DMS79 treated with DMSO at 0.1 percent for 48 hours (cell line): ENCODE measurements around the gene SPESP1.

Experiments
- DNase-seq: peaks from one replicate; lab custom pipeline; 2025; lab: John Stamatoyannopoulos, UW

The SPESP1 gene

DNA sequence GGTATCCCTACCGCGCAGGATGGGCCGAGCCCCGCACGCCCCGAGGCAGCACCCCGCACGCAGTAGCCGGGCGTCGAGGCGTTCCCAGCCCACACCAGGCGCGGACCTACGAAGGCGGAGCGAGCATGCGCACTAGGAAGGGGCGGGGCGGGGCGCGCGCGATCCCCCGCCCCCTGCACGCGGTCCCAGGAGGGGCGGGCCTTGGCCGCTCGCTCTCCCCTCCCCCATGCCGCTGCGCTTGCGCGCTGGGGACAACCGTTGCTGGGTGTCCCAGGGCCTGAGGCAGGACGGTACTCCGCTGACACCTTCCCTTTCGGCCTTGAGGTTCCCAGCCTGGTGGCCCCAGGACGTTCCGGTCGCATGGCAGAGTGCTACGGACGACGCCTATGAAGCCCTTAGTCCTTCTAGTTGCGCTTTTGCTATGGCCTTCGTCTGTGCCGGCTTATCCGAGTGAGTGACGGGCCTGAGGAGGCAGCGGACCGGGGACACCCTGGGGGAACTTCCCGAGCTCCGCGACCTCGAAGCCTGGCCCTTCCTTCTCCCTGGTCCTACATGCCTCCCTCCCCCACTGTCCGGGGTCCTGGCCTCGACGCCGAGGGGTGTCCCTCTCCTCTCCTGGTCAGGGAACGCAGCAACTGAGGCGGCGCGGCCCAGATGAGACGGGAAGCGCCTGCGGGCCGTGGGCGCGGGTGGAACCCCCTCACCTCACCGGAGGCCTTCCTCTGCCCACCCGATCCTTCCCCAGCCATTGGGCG lies at the start of gene SPESP1:
SPESP1 (plus strand) TSS at position 258 of the 755 bp plus-strand sequence; CDS start at position 387, 129 bp downstream.
- DNase-seq = no peak

DNA sequence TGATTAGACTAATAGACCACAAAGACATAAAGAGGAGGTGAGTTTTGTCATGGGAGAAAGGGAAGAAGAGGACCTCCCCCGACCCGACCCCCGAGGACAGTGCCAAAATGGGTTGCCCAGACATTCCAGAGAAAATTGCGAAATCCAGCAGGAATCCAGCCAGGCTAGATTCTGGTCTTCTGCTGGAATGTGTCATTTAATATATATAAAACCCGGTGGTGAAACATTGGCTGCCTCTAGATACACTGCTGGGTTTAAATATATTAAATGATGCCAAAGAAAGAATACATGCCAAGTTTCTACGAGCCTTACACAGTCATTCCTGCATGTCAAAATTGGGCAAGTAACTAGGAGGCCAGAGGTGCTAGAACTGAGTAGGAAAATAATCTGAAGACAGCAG lies 45.3 kb upstream of the SPESP1 start:
- no peak for DNase-seq

DNA sequence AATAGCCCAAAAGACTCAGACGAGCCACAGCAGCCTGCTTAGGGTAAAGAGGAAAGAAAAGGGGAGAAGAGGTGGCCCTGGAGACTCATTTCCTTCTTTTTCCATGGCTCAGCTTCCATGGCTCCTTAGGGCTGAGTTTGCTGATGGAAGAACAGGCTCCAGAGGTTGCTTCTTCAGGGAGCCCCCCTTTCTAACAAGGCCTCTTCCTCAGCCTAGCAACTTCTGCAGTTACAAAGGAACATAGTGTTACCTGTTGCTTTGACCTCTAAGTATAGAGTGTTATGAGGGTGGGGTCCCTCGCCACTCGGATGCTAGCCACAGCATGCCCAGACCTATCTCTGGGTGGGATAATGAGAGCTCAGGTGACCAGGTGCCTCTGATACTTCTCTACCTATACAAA lies 43.2 kb upstream of the SPESP1 start:
- no peak for DNase-seq

DNA sequence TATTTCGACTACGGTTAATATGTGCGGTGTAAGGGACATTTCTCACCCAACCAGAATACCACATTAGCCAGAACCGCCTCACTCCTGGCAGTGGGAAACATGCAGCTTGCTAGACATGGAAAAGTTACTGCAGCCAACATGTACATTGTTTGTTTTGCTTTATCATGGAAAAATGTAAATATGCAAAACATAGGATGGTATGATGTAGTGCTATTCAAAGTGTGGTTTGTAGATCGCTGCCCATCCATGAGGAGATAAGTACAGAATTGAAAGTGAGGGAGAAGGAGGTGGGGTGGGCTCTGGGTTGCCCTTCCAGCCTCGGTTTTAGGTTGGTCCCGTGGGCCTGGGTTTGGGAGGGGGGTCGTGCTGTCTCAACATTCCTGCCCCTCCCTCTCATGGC lies 42.5 kb upstream of the SPESP1 start:
- no peak for DNase-seq

DNA sequence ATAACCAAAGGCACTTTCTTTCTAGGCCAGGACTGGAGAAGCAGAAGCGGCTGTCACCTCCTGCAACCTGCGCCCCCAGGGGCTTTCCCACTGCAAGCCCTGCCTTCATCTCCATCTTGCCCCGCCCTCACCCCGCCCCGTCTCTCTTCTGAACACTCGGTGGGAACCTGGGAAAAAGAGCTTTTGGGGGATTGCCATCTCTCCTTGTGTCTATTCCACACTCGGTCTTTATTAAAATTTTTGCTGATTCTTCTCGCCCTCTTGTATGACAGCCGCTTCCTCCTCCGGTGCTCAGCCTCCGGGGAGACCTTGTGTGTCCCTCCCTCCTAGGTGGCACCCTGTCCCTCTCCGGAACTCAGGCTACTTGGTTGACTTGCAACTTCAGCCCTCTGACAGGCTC lies 41.9 kb upstream of the SPESP1 start:
- DNase-seq = no peak

DNA sequence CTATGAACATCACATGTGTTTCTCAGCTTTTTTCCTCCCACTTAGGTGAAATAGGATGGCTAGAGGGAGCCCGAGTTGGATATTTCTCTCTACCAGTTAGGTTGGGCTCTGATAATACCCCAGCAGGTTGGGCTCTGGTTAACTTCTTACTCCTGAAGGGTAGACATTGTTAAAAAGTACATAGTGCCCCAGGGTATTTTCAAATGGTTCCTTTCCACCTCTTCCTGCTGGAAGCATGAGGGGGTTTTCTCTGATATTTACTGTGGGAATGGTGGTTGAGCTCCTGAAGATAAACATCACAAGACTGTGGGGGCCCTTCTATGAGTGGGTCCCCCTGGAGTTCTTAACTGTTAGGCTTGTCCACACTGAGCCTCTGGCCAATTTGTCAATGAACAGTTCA lies 36.1 kb upstream of the SPESP1 start:
- no peak for DNase-seq

DNA sequence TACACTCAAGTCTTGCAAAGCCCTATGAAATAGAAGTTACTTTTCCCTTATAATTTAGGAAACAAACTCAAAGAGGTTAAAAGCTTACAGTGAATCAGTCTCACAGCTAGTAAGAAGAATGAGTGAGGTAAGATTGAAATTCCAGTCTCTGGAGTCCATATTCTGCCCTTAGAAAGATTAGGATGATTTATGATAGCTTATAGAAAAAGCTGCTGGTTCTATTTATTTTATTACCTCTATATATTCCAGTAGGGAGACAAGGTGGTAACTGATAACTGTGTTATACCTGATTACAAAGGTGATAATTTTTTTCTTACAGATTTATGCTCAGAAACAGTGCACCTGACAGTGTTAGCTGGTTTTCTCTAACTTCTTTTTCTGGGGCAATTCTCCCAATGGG lies 34.1 kb upstream of the SPESP1 start:
- no peak for DNase-seq

DNA sequence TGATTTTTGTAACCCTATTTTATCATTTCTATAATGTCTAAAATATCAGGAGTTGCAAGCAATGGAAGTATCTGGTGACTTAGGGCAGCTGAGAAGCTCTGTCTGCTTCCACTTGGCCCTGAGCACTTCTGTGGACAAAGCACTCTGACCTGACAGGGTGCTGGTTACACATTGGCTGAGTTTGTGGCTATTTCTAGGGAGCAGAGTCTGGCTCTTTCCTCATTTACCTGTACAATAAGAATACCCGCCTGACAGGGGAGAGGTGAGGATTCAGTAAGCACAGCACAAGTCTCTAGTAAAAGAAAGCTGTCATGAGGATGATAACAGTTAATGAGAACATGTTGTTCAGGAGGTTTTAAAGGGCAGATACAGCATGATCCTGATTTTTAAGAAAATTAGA lies 33.3 kb upstream of the SPESP1 start:
- no peak for DNase-seq

DNA sequence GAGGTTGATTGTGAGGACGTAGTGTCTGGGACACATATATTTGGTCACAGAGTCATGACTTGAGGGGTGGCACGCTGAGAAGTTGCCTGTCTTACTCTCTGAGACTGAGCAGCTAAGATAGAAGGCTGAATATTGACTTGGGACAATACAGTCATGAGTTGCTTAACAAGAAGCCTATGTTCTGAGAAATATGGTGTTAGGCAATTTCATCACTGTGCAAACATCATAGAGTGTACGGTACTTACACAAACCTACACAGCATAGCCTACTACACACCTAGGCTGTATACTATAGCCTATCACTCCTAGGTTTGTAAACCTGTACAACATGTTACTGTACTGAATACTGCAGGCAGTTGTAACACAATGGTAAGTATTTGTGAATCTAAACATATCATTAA lies 30.3 kb upstream of the SPESP1 start:
- no peak for DNase-seq

DNA sequence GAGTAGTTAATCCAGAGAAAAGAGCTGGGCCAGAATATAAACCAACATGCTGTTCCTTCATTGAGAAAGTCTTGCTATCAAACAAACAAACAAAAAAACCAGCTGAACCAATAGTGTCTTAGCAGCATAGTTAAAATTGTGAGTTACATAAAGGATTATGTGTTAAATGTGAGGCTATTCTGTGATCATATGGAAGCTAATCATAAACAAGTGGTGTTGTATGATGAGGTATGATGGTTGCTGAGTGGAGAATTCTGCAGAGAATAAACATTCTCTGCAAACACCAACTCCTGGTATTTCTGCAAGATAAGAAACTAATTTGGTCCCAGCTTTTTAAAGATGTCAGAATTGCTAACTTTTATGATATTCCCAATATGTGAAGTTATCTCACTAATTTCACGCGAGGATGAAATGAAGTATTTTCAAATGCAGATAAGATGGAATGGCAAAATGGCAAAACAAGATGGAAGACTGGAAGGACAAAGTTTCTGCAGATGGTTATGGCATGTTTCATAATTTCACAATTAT lies 22.9 kb upstream of the SPESP1 start:
- DNase-seq = no peak

DNA sequence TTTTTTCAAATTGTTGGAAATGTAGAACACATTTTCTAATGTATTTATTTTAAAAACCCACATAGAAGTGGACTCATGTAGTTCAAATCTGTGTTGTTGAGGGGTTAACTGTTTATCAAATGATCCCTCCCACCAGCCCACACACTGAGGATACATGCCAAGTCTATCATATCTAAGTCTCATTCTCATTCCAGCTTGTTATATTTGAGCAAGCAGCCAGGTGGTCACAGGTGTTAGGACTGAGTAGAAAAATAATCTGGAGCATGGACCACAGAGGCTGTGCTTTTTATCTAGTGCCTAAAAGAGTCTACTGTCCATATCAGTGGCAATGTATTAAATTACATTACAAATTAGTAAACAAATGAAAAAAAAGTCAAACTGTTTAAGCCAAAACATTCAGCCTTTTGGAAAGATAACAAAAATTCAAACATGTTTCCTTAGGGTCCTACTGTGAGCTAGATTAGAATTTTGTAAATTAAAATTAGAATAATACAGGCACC lies 20.7 kb upstream of the SPESP1 start:
- no peak for DNase-seq

DNA sequence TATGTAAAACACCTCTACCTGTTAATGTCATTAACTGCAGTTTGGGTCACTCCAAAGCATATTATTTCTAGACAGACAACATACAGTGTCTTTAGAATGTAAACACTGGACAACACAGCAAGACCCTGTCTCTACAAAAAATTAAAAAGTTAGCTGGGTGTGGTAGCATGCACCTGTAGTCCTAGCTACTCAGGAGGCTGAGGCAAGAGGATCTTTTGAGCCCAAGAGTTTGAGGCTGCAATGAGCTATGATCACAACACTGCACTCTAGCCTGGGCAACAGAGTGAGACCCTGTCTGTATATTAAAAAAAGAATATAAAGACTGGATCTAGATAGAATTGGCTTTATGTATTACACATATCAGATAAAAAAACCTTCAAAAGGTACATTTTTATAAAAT lies 20.0 kb upstream of the SPESP1 start:
- DNase-seq = no peak

DNA sequence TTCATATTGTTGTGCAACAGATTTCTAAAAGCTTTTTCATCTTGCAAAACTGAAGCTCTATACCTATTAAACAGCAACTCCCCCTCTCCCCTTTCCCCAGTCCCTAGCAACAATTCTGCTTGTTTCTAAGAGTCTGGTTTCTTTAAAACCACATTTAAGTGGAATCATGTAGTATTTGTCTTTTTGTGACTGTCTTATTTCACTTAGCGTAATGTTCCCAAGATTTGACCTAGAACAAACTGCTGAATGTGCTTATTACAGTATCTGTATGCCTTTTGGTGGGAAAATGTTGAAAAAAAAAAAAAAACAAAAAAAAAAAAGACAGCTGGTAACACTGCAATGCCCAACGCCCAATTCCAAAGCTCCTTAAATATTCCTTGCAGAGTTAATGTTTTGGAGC lies 19.5 kb upstream of the SPESP1 start:
- DNase-seq = no peak

DNA sequence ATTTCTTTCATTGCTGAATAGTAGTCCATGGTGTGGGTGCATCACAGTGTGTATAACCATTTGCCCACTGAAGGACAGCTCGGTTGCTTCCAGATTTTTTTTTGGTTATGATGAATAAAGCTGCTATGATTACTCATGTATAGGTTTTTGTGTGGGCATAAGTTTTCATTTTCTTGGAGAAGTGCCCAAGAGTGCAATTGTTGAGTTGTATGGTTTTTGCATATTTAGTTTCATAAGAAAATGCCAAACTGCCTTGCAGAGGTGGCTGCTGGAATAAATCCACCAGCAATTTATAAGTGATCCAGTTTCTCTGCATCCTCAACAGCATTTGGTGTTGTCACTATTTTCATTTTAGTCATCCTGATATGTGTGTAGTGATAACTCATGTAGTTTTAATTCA lies 8.4 kb upstream of the SPESP1 start:
- no peak for DNase-seq

DNA sequence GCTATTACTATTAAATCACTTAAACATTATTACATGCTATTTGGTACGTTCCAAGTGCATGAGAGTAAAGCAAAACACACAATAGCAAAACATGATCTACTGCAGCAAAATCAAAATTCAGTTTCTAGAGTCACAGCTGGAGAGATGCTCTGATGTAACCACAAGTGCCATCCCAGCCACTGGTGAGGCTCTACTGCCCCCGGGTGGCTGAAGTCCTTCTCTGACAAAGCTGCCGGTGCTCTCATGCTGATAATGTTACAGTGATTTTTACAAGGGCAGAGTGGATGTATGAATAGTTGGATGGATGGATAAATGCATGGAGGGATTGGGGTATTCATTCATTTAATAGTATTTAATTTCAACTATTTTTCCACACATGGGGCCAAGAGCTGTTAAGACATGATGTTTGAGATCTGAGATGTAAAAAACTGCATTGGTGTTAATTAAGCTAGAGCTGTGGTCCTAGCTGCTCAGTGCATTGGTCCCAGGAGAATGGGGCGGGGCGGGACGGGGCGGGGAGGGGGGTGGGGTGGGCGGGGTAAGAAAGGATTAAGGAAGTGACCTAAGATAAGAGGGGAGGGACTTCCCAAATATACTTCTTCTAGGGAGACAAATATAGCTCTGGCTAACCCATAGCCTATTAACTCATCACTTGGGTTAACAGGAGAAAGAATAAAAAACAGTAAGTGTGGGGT lies 5.3 kb upstream of the SPESP1 start:
- peak; percentile 13 for DNase-seq

DNA sequence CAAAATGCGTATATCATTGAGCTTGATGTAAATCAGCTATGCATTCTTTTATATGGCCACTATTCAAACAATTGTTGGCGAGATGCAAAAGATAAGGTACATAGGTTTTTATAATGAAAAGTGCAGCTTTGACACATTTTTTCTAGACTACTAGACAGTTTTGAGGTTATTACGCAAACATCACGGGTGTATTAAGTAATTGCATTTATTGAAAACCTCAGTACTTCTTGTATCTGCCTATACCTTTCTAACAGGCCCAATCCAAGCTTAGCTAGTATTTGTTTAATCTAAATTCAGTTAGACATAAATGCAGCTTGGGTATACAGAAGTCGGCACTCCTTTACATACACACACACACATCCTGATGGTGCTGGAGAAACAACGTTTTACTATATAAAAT lies 2.7 kb downstream of the SPESP1 start:
- no peak for DNase-seq

DNA sequence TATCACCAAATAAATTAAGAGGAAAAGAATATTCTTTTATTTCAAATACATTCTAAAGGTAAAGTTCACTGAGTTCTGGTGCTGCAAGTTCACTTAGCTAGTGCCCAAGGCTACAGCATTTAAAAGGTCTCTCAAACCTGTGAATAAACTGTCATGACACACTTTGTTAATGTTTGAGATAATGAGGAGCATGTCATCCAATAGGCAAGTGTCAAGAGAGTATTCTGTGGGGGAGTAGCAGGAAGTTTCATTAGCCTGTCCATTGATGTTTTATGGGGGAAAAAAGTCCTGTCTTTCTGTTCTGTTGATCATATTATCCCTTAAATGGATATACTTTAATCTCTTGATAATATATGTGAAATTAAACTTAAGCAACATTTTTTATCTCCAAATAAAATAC lies 4.0 kb downstream of the SPESP1 start:
- no peak for DNase-seq

DNA sequence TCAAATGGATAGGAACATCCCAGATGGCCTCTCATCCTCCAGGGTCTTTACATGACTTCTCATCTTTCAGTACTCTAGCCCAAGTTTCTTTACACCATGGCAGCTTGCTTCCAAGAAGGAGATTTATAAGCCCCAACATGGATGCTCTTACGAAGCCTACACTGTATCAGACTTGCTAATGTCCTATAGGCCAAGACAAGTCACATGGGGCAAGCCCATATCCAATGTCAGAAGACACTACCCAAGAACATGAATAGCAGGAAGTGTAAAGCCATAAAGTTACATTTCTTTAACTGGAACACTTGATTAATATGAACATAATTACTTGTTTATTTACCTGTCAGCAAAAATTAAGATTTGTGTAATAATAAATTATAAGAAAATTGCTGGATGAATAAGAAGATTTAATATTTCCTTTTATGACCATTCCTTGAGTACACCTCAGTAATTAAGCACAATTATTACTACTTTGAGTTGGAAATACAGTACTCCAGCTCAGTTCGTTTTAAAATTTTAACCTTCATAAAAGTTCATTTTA lies 5.1 kb downstream of the SPESP1 start:
- DNase-seq = no peak

DNA sequence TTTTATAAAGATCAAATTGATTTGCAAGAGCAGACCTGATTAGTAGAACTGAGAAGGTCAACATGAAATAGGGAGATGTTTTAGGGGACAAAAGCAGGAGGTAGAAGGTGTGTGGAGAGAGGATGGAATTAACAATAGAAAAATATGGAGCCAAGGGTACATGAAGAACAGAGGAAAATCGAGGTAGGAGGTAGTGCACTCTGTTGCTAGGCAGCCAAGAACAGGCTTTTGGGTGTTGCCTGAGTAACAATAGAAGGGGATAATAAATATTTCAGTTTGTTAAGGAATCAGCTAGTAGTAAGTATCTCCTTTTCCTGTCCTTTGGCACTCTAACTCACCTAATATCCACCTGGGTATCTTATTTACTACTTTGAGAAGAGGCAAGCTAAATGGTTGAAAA lies 9.2 kb downstream of the SPESP1 start:
- no peak for DNase-seq

DNA sequence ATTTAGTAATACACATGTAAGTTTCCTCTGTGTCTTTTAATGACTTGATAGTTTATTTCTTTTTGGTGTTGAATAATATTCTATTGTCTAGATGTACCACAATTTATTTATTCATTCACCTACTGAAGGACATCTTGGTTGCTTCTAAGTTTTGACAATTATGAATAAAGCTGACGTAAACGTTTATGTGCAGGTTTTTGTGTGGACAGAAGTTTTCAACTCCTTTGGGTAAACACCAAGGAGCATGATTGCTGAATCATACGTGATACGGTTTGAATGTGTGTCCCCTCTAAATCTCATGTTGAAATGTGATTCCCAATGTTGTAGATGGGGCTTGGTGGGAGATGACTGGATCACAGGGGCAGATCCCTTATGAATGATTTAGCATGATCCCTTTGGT lies 21.5 kb downstream of the SPESP1 start:
- DNase-seq = no peak

DNA sequence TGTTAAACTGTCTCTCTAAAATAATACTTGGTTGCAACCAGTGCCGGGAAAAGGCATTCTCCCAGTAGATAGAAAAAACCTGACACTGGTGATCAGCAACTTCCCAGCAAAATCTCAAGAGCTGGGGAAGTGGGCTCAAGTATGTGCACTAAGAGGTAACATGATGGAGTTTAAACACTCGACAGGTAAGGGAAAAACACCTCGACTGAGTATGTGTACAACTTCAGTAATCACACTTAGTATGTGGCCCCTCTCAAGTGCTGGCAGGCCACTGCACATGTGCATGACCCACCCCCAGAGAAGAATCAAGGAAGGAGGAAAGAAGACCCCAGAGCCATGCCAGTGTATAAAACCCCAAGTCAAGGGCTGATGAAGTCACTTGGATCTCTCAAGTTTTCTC lies 27.4 kb downstream of the SPESP1 start:
- no peak for DNase-seq

DNA sequence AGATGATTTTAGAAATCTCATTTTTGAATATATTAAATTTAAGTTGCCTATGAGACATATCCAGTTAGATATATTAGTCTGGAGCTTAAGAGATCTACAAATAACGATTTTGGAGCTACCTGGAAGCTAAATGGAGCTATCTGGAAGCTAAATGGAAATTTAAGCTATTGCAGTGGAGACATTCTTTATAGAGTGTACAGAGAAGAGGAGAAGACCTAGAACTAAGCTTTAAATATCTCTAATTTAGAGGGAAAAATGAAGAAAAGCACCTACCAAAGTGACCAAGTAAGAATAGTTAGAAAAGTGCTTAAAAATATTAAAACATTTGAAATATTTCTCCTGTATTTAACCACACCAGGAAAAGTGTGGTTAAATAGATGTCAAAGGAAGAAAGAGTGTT lies 28.3 kb downstream of the SPESP1 start:
- no peak for DNase-seq

DNA sequence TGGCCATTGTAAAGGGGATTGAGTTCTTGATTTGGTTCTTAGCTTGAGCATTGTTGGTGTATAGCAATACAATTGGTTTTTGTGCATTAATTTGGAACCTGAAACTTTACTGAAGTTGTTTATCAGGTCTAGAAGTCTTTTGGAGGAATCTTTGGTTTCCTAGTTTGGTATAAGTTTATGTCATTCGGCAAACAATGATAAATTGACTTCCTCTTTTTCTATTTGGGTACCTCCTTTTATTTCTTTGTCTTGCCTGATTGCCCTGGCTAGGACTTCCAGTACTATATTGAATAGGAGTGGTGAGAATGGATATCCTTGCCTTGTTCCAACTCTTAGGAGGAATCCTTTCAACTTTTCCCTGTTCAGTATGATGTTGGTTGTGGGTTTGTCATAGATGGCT lies 32.1 kb downstream of the SPESP1 start:
- no peak for DNase-seq
